ENCODE results near the gene TNFRSF11A.

Gene TNFRSF11A

DNA sequence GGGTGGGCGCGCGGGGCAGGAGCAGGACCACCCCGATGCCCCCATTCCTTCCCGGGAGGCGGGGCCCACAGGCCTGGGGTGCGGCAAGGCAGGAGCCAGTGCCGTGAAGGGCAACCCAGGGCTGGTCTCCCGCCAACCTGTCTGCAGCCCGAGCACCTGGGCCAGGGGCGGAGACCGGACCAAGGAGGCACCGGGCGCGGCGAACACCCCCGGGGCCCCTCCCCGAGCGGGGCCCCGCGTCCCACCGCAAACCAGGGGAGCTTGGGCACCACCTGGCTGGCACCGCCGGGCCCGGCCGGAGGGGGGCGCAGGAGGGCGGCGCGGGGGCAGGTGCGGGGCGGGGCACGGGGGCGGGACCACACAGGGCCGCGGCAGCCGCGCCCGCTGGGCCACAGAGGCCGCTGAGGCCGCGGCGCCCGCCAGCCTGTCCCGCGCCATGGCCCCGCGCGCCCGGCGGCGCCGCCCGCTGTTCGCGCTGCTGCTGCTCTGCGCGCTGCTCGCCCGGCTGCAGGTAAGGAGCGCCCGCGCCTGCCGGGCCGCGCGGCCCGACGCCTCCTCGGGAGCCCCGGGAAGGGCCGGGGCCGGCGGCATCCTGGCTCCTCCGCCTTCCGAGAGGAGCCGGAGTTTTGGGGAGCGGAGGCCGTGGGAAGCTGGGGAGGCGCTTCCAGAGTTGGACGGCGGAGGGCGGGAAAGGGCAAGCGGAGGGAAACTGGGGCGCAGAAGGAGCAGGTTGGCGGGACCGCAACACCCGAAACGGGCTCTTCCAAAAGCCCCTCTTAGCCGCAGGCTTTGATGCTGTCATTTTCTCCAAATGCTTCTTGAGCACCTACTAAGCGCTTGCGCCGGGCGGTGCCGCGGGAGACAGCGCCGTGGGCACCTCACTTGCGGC lies at the start of gene TNFRSF11A:
Gene TNFRSF11A, plus strand, starts transcription at position 394 of the 889 bp plus-strand sequence. Its CDS starts 43 bp downstream, at position 437.
- FAIRE-seq (no peak), DNase-seq (ENCODE audit: extremely low spot score, insufficient read length, low read depth) (peak; percentile 62)

DNA sequence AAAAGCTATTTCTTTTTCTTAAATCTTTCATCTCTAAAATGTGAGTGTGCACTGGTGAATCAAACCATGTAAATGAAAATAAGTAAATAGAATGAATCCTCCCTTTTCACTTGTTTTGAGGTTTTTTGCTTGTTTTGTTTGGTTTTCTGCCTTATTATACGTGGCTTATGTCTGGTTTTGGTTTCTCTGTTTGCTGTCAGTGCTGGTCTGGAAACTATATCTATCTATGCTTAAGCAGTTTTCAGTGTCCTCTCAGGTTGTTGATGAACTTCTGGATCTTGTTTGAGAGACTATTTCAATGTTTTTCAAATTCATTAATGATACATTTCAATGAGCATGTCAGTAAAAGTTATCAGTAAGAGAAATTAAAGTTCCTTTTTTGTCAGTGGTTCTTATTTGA lies 48.1 kb upstream of the TNFRSF11A start:
- DNase-seq (ENCODE audit: extremely low spot score, insufficient read length, low read depth) (no peak), FAIRE-seq (no peak)

DNA sequence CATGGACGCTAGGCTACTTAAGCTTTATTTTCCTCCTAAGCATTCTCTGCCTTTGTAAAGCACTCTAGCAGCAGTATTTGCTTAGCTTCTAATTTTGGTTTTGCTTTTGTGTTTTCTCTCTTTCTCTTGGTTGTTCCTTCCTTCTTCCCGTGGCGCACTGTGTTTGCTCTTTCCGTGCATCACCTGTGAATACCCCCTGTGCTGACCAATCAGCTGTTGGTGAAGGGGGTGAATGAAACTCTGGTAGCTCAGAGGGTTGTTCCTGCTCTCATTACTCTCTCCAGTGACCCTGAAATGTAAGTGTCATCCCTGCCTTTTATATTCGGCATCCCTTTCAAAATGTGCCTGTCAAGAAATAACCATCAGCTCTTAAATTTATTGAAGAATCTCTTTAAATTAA lies 45.5 kb upstream of the TNFRSF11A start:
- DNase-seq (ENCODE audit: extremely low spot score, insufficient read length, low read depth) (no peak), FAIRE-seq (peak; percentile 49)

DNA sequence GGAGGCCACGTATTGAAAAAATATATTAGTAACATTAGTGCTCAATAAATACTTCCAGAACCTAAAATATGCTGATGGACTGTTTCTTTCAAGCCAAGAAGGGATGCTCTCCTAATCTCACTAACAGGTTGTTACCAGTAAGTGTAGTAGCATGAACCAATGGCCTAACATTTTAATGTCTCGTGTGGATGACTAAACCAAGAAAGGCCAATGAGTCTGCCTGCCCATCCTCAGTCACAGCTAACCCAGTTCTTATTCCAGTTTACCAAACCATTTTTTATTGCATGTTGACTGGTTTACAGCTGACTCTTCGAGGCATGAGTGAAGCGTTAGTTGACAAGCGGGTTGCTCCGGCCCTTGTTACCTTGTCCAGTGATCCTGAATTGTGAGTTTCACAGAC lies 45.1 kb upstream of the TNFRSF11A start:
- no peak for DNase-seq (ENCODE audit: extremely low spot score, insufficient read length, low read depth)
- no peak for FAIRE-seq

DNA sequence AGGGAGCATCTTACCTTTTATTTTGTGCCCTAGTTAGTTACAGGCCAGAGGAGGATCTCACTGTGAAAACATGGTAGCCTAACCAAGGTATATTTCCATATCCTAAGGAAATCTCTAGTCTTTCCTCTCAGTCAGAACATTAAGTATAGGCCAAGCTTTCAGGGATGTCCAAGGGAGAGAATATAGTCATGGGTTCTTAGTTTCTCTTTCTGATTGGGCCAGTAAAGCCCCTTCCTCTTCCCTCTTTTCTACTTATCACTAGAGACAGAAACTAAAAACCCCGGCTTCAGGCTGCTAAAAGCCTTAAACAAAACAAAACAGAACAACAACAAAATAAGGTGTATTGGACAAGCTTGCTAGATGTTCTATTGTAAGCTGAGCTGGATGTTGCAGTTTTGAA lies 44.3 kb upstream of the TNFRSF11A start:
- DNase-seq (ENCODE audit: extremely low spot score, insufficient read length, low read depth) (no peak), FAIRE-seq (peak; percentile 12)

DNA sequence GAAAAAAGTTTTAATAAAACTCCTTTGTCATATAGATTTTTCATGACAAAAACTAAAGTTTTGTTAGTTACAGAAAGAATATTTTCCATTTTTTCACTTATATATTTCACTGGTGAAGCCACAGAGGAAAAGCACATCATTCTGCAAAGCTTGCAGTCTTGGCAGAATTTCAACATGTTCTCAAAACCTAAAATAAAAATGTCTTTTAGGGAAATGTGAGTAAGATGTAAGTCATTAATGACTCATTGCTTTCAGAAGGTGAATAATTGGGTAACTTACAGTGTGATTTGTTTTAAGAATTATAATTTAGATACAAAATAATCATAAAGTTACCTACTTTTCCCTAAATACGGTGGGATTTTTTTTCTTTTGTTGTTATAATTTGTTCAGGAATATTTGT lies 43.4 kb upstream of the TNFRSF11A start:
- no peak for FAIRE-seq
- no peak for DNase-seq (ENCODE audit: extremely low spot score, insufficient read length, low read depth)

DNA sequence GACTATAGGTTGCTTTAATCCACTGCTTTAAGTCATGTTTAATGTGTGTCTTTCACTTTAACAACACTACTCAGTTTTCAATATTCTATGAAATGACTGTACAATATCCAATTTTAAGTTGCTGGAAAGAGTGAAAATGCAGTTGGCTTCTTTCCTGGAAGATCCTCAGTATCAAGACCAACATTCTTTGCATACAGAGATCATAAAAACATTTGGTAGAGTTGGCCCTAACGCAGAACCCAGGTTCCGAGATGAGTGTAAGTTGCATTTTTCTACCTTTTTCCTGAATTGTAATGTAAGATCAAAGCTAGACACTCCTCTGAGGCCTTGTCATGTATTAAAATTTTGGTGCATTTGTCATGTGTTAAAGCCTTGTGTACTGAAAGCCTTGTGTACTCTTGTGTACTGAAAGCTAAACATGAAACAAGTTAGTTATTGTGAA lies 42.9 kb upstream of the TNFRSF11A start:
- FAIRE-seq = no peak
- DNase-seq (ENCODE audit: extremely low spot score, insufficient read length, low read depth) = no peak

DNA sequence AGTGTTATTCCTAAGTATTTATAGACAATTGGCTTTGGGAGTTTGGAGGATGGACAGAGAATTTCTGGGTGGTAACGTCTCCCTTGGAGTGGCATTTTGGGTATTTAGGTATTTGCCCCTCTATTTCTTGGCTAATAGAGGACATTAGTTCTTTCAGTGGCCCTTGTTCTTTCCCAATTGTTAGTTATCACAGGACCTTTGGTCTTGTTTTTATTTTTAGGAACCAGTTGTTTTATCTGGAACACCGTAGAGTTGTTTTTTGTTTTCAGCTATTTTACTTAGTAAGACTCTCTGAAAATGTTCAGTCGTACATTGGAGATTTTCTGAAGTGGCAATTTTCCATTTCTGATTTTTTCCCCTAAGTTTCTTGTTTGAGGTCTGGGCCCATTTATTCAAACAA lies 40.5 kb upstream of the TNFRSF11A start:
- FAIRE-seq (no peak), DNase-seq (ENCODE audit: extremely low spot score, insufficient read length, low read depth) (no peak)

DNA sequence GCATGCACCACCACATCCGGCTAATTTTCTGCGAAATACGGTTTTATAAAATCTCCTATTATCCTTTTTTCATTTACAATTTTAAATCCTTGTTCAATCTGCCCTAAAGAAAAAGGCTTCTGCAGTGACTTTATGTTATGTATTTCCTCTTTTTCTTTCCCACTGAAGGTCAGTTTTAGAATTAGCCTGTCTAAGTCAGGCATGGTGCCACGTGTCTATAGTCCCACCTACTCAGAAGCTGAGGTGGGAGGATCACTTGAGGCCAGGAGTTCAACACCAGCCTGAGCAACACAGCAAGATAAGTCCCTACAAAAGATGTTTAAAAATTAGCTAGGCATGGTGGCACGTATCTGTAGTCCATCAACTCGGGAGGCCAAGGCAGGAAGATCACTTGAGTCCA lies 39.8 kb upstream of the TNFRSF11A start:
- DNase-seq (ENCODE audit: extremely low spot score, insufficient read length, low read depth) = no peak

DNA sequence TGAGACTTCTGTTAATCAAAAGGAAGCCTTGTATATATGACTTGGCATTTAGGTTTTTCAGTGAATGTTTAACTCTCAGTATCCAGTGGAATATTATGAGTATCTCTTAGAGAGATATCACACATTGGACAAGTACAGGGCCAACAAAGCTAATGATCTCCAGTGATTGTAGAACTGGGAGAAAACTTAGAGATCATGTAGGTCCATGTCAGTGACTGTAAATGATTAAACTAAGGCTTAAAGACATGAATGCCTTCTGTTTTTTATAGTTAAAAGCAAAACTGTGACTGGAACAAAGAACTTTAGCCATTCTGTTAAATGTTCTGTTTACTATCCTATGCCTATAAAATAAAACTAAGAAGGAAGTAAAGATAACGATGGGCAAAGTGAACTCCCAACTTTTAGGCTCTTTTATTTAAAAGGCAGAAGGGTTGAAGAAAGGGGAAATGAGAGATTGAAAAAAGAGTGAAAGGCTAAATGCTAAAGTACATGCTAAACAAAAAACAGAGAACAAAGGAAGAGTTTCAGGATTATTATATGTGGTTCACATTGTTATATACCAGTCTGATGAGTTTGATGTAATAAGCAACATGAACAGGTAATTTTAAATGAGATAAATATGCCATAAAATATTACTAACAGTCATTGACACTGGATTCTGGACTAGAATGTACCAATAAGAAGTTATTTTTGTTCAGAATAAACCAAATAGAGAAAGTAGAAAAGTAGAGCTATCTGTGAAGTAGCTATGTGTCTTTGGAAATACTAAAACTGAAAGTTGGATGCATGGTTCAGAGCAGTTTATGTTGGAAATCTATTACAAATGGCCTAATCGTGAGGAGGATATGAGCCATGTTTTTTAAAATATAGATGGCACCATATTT lies 37.1 kb upstream of the TNFRSF11A start:
- peak; percentile 87 for FAIRE-seq
- DNase-seq (ENCODE audit: extremely low spot score, insufficient read length, low read depth) = no peak

More for the DNA sequence above, 39.8 kb upstream of the TNFRSF11A start:
- no peak for FAIRE-seq

DNA sequence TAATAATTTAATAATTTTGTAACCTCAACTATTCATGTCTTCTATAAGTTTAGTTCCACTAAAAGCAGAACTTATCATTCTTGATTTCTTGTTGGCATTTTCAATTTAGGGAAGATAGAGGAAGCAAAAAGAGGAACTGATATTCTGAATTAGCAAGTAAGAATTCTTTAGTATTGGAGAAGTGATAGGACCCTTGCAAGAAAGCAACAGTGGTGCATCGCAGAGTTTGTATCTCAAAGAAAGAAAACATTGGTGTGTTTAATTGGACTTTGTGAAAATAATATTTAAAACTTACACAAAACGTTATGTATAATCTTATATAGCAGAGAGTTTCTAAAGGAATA lies 36.5 kb upstream of the TNFRSF11A start:
- FAIRE-seq (peak; percentile 64), DNase-seq (ENCODE audit: extremely low spot score, insufficient read length, low read depth) (no peak)

DNA sequence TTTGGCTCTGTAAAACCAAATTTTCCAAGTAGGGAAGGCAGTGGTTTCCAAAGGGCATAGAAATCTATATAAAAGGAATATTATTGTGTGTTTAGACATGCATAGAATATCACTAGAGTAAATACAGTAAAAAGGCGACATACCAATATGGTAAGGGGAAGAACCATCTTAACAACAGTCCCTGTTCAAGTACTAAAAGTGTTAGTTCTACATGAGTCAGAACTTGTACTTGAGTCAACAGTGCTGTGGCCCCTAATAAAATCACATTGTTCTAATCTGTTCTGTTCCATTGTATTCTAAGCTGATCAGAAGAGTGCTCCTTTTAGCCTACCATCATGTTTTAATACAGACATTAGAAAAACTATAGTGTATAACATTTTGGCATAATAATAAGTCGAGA lies 36.1 kb upstream of the TNFRSF11A start:
- no peak for DNase-seq (ENCODE audit: extremely low spot score, insufficient read length, low read depth)
- FAIRE-seq = no peak

DNA sequence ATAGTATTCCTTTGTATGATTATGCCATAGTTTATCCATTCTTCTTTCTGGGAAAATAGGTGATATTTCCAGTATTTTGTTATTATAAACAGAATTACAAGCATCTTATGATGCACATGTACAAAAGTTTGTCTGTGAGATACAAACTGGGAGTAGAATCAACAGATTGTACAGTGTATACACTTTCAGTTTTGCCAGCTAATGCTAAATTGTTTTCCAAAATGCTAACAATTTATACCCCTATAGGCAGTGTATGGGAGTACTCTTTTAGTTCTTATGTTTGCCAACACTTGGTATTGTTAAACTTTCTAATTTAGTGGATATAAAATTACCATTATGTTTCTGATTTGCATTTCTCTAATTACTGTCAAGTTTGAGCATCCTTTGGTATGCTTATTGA lies 31.0 kb upstream of the TNFRSF11A start:
- peak; percentile 54 for FAIRE-seq

DNA sequence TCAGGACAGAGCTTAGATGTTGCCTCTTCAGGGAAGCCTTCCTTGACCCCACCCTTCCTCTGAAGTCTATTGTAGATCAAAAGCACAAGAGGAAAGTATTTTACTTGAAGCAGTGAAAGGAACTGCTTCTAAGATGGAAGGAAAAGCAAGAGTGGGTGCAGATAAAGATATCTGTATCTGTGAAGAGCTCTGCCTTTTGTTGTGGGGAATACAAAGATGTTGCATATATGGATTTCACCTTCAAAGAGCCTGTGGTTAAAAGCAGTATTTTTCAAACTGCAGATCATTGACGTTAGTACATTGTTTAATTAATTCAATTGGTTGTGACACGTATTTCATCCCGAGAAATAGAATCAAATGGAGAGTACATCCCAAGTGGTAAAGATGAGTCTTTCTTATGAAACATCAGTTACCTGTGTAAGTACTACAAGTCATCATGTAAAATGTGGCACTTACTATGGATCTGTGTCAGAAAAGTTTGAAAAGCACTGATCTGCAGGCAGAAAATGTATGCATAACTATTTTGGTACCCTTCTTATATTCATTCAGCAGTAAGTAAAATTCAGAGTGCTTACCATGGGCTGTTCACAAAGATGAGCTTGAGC lies 24.6 kb upstream of the TNFRSF11A start:
- DNase-seq (ENCODE audit: extremely low spot score, insufficient read length, low read depth) (no peak), FAIRE-seq (no peak)

More for the DNA sequence above, 31.0 kb upstream of the TNFRSF11A start:
- DNase-seq (ENCODE audit: extremely low spot score, insufficient read length, low read depth) = no peak

DNA sequence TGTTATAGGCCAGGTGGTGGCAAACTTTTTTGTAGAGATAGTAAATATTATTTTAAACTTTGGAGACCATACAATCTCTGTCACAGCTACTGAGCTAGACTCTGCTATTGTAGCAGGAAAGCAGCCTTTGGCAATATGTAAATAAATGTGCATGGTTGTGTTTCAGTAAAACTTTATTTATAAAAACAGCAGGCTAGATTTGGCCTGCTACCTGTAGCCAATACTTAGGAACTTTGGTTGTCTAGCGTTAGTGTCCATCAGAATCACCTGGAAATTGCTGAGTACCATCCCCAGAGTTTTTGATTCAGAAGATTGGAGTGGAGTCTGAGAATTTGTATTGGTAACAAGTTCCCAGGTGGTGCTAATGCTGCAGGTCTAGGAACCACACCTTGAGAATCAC lies 23.8 kb upstream of the TNFRSF11A start:
- DNase-seq (ENCODE audit: extremely low spot score, insufficient read length, low read depth) = no peak
- FAIRE-seq = no peak

DNA sequence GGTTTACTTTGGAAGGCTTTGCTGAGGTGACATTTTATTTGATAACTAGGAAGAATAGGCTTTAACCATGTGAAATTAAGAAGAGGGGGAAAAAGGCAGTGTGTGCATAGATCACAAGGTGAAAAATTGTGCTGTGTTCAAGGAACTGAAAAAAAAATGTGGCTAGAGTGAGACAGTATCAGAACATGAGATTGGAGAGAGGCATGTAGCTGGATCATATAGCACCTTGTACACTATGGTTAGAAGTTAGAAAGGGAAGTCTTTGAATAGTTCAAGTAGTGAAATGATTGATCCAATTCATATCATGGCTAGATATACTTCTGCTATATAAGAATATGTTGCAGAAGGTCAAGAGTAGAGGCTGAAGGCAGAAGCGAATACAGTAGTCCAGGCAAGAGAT lies 12.3 kb upstream of the TNFRSF11A start:
- DNase-seq (ENCODE audit: extremely low spot score, insufficient read length, low read depth) (no peak), FAIRE-seq (no peak)

DNA sequence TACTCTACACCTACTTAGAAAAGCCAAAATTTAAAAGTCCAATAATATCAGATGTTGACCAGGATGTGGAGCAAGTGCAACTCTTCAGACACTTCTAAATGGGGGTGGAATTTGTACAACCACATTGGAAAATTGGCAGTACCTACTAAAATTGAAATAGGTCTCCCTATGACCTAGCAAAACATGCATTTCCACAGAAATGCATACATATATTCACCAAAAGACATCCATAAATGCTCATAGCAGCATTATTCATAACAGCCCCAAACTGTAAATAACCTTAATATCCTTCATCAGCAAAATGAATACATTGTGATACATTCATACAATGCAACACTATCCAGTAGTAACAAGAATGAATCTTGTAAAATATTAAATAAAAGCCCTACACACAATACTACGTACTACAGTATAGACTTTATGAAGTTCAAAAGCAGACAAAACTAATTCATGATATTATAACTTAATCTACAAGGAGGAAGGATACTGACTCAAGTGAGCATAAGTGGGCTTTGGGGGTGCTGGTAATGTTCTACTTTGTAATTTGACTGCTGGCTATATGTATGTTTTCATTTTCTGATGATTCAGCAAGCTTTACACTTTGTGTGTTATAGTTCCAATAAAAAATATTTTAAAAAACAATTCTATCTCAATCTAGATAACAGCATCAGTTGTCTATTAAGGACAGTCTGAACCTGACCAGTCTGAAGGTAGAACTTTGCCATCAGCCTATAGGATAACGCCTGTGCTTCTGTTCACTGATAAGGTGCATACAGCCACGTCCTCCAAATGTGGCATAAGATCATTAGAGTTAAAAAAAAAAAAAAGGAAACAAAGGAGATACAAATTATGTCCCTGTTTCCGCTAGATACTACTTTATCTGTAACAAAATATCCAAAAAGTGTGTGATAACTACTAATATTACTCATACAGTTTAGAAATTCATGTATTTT lies 6.6 kb upstream of the TNFRSF11A start:
- FAIRE-seq = no peak
- DNase-seq (ENCODE audit: extremely low spot score, insufficient read length, low read depth) = no peak

DNA sequence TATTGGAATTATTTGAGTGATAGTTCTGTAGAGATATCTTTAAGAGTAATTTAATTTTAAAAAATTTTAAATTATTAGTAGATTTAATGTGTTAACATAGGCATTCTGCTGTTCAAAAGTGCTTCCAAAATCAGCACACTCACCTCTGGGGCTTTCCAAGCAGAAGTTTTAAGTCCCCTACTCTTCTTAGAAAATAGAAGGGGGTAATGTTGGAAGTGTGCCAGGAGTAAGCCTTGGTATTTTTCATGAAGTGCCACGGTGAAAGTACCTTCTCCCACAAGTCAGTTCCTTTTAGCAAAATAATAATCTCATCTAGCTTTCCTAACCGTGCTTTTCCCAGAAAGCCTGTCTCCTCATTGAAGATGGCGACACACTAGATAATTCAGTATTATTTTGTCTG lies 3.9 kb upstream of the TNFRSF11A start:
- FAIRE-seq = no peak
- DNase-seq (ENCODE audit: extremely low spot score, insufficient read length, low read depth) = no peak

DNA sequence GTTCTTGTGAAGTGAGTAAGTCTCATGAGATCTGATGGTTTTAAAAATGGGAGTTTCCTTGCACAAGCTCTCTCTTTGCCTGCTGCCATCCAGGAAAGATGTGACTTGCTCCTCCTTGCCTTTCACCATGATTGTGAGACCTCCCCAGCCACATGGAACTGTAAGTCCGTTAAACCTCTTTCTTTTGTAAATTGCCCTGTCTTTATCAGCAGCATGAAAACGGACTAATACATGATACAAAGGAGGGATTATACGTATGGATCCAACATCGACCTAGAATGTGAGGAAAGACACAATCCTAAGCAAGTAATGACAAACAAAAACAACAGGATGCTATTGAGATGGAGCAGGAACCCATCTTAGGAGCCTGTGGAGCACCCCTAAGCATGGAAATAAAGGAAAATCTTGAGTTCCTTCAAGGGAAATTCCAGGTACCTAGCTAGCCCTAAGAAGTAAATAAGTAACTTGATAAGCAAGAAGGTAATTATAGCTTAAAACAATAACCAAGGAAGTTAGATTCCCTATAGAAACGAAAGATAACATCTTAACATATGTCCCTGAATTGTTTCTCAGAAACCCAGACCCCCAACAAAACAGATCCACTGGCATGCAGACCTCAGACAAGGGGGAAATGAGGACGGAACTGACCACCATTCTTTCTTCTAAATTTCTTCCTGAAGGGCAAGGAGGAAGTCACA lies 1.5 kb upstream of the TNFRSF11A start:
- DNase-seq (ENCODE audit: extremely low spot score, insufficient read length, low read depth) (no peak), FAIRE-seq (peak; percentile 67)

Data from GM18507 (cell line).